Heart left ventricle (tissue), 16 donors: ENCODE data around the gene PNN. TPM values are rescaled to one million over a fixed set of nuclear protein-coding genes. Genes with fewer than 3 reads are reported as not detected.
A peak's percentile ranks its signal among the peaks of the same experiment; 100 is the strongest.

Source experiments
- ATAC-seq, 4 donors: fragments of 200-7000 bp; cut with Tn5 transposase; one replicate each; pipeline ENCODE4 v1.9.1; 2020 to 2022; ENCODE audit warnings: moderate library complexity in 4 of 4, mild to moderate bottlenecking in 3 of 4, moderate number of reproducible peaks in 1 of 4
- DNase-seq, 5 donors: peaks; one replicate each; pipeline ENCODE4 v3.0.0-alpha.2; 2020
- H3K27ac ChIP-seq, 12 donors: fragments of 200-600 bp; sonication (generic) in 4 of 12; one replicate each; pipeline versions ENCODE4 v1.5.0 to v1.8.0; 2016 to 2022; ENCODE audit warnings: mild to moderate bottlenecking in 2 of 12
- H3K27me3 ChIP-seq, 9 donors: fragments of 200-600 bp; sonication (generic) in 2 of 9; one replicate each; pipeline versions ENCODE4 v1.5.1 to v1.8.0; 2016 to 2022; ENCODE audit warnings: mild to moderate bottlenecking in 3 of 9
- H3K36me3 ChIP-seq, 9 donors: fragments of 200-600 bp; sonication (generic) in 2 of 9; one replicate each; pipeline versions ENCODE4 v1.5.0 to v1.8.0; 2018 to 2022; ENCODE audit warnings: mild to moderate bottlenecking in 2 of 9
- H3K4me1 ChIP-seq, 12 donors: fragments of 200-600 bp; sonication (generic) in 4 of 12; one replicate each; pipeline versions ENCODE4 v1.5.0 to v1.8.0; 2016 to 2022; ENCODE audit warnings: mild to moderate bottlenecking in 3 of 12
- H3K4me3 ChIP-seq, 12 donors: fragments of 200-600 bp; sonication (generic) in 4 of 12; one replicate each; pipeline versions ENCODE4 v1.5.0 to v1.8.0; 2017 to 2022; ENCODE audit warnings: mild to moderate bottlenecking in 9 of 12, moderate library complexity in 4 of 12
- H3K9me3 ChIP-seq, 12 donors: fragments of 200-600 bp; sonication (generic) in 4 of 12; one replicate each; pipeline versions ENCODE4 v1.5.0 to v1.8.0; 2016 to 2022; ENCODE audit warnings: mild to moderate bottlenecking in 1 of 12
- POLR2A ChIP-seq, 2 donors: fragments of 450-650 bp; IDR thresholded peaks; one replicate each; pipeline ENCODE4 v1.6.1; 2017; ENCODE audit warnings: antibody characterized with exemption in 2 of 2, mild to moderate bottlenecking in 2 of 2, moderate library complexity in 2 of 2
- WGBS, 4 donors: extraction: QIAGEN DNeasy Blood & Tissue Kit in 2 of 4; methylation state at CpG; one replicate each; pipeline versions ENCODE4 v1.1.5 to v1.1.7; 2013 to 2018; 5-methylcytosine and 5-hydroxymethylcytosine counted together
- intact Hi-C, 10 donors: fragments of 100-400 bp; cut with DNase I; formaldehyde crosslinking; loops; one replicate each; pipeline versions ENCODE4 v1.11.1 to v1.14.2; 2022
- polyA plus RNA-seq, 2 donors: library from polyadenylated mRNA; stranded (reverse); fragments of 200-250 nt; gene quantifications; one replicate each; pipeline ENCODE4 v1.2.3, GENCODE V29; 2013
- total RNA-seq, 9 donors: library from RNA; depleted of rRNA in 2 of 9; stranded (reverse); fragments of >200 nt in 2 of 9; fragmentation: NEBNext Ultra II Directional in 3 of 9; extraction: Animal tissue kit (Norgen Biotek cat#: 25700) in 3 of 9; gene quantifications; one replicate each; pipeline versions ENCODE4 v1.1.0 to v1.2.4, GENCODE V29; 2016 to 2023
- TF ChIP-seq, protein P1 (sequence below), 12 donors: fragments of 200-600 bp; sonication (generic) in 4 of 12; IDR thresholded peaks; one replicate each; pipeline versions ENCODE4 v1.5.0 to v1.8.0; 2018 to 2022; ENCODE audit warnings: antibody characterized with exemption in 12 of 12, mild to moderate bottlenecking in 5 of 12
- donor health status: ischemic (EF 13 %, LVEDD 7.1; RV severe dilation, severe dysfunction).
- donor health status: healthy with polysubstance abuse.
- donor health status: DM: no; HTN: yes; CAD: no.
- donor health status: DM: no; HTN: no; CAD: no.
- donor health status: ischemic (EF 25% LVEDD 6.9; RV normal size, moderate dysfunction).
- donor health status: ischemic (EF 25% LVEDD 5.7; RV mildly dilated, moderate dysfunction).
- donor health status: healthy.
- donor health status: DM: yes; HTN: yes; CAD: no.
- donor health status: ischemic (EF 35%, LVEDD 5.7; RV mildly dilated, moderate dysfunction).
- donor health status: nonischemic (EF 11% LVEDD 7.7; RV severe dilation, severe dysfunction).
- donor health status: DM: yes; HTN: yes; CAD: no.
- donor health status: PGD.
- donor health status: ischemic (EF 29% LVEDD 5.4; RV normal size, mild dysfunction).
- donor health status: nonischemic (EF 23%, LVEDD 6.1; RV moderate dilation, normal function).

The PNN gene
- total and polyA plus RNA-seq, 11 donors: 6.9 to 26.7 (median 21.5) TPM

DNA sequence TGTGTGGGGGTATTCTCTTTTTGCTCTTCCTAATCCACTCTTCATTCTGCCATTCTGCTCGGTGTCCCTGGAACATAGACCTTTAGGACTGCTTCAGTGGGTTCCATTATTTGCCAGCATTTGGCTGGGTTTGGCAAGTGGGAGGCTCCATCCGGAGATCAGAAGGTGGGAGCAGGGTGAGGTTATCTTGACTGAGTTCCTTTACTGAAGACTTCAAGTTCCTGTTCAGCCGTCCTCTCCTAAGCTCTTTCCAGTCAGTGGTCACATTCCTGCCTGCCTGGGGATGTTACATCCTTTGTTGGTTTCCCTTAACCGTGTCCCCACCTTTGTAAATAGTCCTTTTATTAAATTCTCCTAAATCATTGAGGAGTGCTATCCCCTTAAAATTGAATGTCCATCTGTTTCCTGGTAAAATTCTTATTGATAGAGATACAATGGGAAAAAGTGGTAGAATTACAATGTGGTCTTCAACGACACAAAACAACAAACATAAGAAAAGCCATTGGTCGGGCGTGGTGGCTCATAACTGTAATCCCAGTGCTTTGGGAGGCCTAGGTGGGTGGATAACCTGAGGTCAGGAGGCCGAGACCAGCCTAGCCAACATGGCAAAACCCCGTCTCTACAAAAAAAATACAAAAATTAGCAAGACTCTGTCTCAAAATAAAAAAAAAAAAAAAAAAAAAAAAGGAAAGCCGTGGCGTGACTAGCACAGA is 53.6 kb downstream of the PNN start:
- no peaks in the 10 kb centered on the region for H3K36me3 ChIP-seq
- no peak overlapping the region for H3K4me3 ChIP-seq
- no peak for DNase-seq
- H3K27me3 ChIP-seq: no peaks in the 10 kb centered on the region
- H3K27ac ChIP-seq: peak overlapping the region in 1 of 12 donors; percentile 76
- no peaks in the 10 kb centered on the region for H3K9me3 ChIP-seq
- H3K4me1 ChIP-seq: peaks cover 0 to 35% (median 0%) of the 10 kb centered on the region in 12 donors
- no peak for ATAC-seq
- intact Hi-C loops: no loop called here
- 61 to 77% (median 66%) methylated on average over 11 of the region's 11 CpGs for WGBS, 4 donors
- TF ChIP-seq, protein P1, sequence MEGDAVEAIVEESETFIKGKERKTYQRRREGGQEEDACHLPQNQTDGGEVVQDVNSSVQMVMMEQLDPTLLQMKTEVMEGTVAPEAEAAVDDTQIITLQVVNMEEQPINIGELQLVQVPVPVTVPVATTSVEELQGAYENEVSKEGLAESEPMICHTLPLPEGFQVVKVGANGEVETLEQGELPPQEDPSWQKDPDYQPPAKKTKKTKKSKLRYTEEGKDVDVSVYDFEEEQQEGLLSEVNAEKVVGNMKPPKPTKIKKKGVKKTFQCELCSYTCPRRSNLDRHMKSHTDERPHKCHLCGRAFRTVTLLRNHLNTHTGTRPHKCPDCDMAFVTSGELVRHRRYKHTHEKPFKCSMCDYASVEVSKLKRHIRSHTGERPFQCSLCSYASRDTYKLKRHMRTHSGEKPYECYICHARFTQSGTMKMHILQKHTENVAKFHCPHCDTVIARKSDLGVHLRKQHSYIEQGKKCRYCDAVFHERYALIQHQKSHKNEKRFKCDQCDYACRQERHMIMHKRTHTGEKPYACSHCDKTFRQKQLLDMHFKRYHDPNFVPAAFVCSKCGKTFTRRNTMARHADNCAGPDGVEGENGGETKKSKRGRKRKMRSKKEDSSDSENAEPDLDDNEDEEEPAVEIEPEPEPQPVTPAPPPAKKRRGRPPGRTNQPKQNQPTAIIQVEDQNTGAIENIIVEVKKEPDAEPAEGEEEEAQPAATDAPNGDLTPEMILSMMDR (IDR thresholded peaks at IDR 0.05): no peak
- no peak for TF ChIP-seq POLR2A (IDR thresholded peaks at IDR 0.05)

DNA sequence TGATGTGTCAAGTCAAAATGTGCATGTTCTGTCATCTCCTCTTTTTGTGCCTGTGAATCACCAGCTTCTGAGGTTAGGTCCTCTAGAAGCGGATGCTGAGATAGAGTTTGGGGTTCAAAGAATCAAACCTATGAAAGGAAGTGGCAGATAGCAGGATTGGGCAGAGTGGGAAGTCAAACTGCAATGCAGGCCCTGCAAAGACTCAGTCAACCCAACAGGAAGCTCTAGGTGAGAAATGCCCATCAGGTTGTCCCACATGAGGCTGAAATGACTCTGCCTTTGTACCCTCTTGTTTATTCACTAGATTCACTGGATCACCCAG is 54.1 kb downstream of the PNN start:
- Histone ChIP-seq H3K4me1 (peaks cover 0 to 35% (median 0%) of the 10 kb centered on the region in 12 donors), H3K27me3 (no peaks in the 10 kb centered on the region), H3K36me3 (no peaks in the 10 kb centered on the region), H3K27ac (peak overlapping the region in 1 of 12 donors; percentile 76), H3K9me3 (no peaks in the 10 kb centered on the region), H3K4me3 (no peak overlapping the region)
- ATAC-seq (peak in 1 of 4 donors; percentile 10), DNase-seq (no peak)
- no peak for TF ChIP-seq POLR2A (IDR thresholded peaks at IDR 0.05)
- intact Hi-C loops: no loop called here
- 77 to 100% (median 91%) methylated on average over 1 of the region's 1 CpG for WGBS, 4 donors

DNA sequence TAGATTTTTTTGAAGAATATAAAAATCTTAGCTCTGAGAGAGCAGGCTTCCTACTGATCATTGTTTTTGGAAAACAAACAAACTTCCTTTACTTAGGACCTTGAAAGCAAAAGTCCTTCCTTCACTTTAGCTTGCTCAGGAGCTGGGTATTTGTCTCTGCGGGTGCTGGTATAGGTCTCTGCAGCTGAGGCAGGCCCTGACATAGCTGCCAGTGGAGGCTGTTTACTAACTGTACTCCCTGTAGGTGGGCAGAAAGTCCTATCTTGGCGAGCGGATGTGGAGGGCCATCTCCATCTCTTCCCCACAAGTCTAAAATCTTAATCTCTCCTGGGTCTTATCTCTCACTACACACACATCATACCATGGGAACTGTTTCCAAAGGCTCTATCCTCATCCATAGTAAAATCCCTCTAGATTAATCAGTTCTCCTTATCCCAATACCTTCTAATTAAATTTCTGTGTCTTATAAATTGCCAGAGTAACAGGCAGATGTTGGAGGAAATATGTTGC is 54.6 kb downstream of the PNN start:
- no peak for TF ChIP-seq POLR2A (IDR thresholded peaks at IDR 0.05)
- TF ChIP-seq, protein P1 (IDR thresholded peaks at IDR 0.05): no peak
- peaks cover 0 to 40% (median 0%) of the 10 kb centered on the region in 12 donors for H3K4me1 ChIP-seq
- no peak for DNase-seq
- H3K9me3 ChIP-seq: no peaks in the 10 kb centered on the region
- H3K27me3 ChIP-seq: no peaks in the 10 kb centered on the region
- intact Hi-C loops: no loop called here
- no peak for ATAC-seq
- H3K4me3 ChIP-seq: no peak overlapping the region
- H3K36me3 ChIP-seq: no peaks in the 10 kb centered on the region
- 76 to 94% (median 83%) methylated on average over 3 of the region's 3 CpGs for WGBS, 4 donors
- peak overlapping the region in 1 of 12 donors; percentile 76 for H3K27ac ChIP-seq

DNA sequence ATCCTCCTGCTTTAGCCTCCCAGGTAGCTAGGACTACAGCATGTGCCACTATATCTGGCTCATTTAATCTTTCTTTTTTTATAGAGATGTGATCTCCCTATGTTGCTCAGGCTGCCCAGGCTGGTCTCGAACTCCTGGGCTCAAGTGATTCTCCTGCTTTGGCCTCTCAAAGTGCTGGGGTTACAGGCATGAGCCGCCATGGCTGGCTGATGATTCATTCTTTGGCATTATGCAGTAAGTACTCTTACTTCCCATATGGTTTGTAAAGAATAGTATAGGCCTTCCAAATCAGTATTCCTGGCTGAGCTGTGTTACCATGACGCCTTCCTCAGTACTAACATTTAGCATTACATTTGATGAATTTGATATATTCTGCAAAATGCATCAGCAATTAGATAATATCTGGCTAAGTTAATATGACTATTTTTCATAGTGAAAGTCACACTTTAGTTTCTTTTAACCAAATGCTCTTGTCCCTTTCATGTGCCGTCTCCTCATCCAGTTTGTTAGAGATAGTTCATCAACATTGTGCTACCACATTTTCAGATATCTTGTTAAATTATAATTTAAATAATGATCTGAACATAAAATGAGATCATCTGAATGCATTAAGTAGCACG is 55.5 kb downstream of the PNN start:
- no peak overlapping the region for H3K27ac ChIP-seq
- ATAC-seq (no peak), DNase-seq (no peak)
- 78 to 90% (median 87%) methylated on average over 5 of the region's 5 CpGs for WGBS, 4 donors
- TF ChIP-seq, protein P1 (IDR thresholded peaks at IDR 0.05): no peak
- peaks cover 0 to 40% (median 0%) of the 10 kb centered on the region in 12 donors for H3K4me1 ChIP-seq
- no peak overlapping the region for H3K4me3 ChIP-seq
- no peaks in the 10 kb centered on the region for H3K27me3 ChIP-seq
- no peaks in the 10 kb centered on the region for H3K9me3 ChIP-seq
- intact Hi-C loops: no loop called here
- no peaks in the 10 kb centered on the region for H3K36me3 ChIP-seq
